ENCODE measurements around the gene PGM5. TPM values are rescaled to one million over a fixed set of nuclear protein-coding genes. Genes with fewer than 3 reads are reported as not detected.

Gene PGM5
- total and polyA plus RNA-seq, 2 experiments from 2014 or later = not detected

DNA sequence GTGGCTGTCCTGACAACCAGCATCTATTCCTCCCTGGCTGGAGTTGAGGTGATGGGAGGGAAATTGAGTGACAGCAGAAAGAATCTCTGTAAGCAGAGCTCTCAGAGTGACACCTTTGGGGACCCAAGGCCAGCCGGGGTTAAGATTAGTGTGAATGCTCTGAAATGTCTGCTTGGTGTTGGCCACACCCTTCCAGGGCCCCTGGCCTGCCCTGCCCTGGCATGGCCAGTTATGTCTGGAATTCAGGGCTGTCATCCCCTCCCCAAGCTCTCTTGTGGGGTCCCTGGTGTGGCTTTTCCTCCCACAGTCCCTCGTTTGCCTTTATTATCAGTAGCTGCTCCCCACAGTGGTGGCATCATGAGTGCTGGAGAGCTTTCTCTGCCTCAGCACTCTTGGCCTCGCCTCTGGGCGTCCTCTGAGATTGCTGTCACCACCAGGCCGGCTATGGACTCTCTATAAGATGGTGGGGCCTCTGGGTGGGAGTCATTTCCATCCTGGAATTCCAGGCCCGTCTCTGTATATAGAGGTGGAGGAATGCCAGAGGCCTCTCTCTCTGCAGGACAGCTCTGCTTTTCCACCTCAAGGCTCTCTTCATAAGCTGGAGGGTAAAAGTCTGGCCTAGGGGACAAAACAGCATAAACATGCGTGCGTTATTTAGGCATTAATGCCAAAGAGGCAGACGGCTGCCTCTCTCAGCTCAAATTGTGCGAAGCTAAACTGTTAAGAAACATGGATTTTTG is 180.6 kb downstream of the PGM5 start:
- Mint-ChIP-seq H3K27me3 (ENCODE audit: insufficient read depth, low read depth, poor library complexity) (peaks cover 3% of the 10 kb centered on the region), H3K27ac (no peak overlapping the region), H3K9me3 (no peaks in the 10 kb centered on the region), H3K36me3 (ENCODE audit: low read depth) (no peaks in the 10 kb centered on the region), H3K4me1 (no peaks in the 10 kb centered on the region), H3K4me3 (no peak overlapping the region)
- H3K4me3 ChIP-seq = no peak overlapping the region
- ATAC-seq (no peak), DNase-seq (ENCODE audit: low spot score) (no peak)
- TF ChIP-seq STAT1 (IDR thresholded peaks at IDR 0.05; ENCODE audit: unreplicated experiment) (no peak), NANOG (IDR thresholded peaks at IDR 0.05; ENCODE audit: borderline replicate concordance) (no peak), EZH2 (IDR thresholded peaks at IDR 0.05; ENCODE audit: low read depth, unreplicated experiment) (no peak), ZNF114 (CRISPR knock-in tag; IDR thresholded peaks at IDR 0.05) (no peak), EZH2phosphoT487 (IDR thresholded peaks at IDR 0.05; ENCODE audit: unreplicated experiment) (no peak), POLR2AphosphoS5 (IDR thresholded peaks at IDR 0.05; ENCODE audit: low read depth) (no peak), ZNF331 (CRISPR knock-in tag; IDR thresholded peaks at IDR 0.05; ENCODE audit: low read depth) (no peak), JUNB (IDR thresholded peaks at IDR 0.05; ENCODE audit: unreplicated experiment) (no peak), CREB1 (CRISPR knock-in tag; IDR thresholded peaks at IDR 0.05; ENCODE audit: low read depth) (no peak)
- TF ChIP-seq, protein P1, sequence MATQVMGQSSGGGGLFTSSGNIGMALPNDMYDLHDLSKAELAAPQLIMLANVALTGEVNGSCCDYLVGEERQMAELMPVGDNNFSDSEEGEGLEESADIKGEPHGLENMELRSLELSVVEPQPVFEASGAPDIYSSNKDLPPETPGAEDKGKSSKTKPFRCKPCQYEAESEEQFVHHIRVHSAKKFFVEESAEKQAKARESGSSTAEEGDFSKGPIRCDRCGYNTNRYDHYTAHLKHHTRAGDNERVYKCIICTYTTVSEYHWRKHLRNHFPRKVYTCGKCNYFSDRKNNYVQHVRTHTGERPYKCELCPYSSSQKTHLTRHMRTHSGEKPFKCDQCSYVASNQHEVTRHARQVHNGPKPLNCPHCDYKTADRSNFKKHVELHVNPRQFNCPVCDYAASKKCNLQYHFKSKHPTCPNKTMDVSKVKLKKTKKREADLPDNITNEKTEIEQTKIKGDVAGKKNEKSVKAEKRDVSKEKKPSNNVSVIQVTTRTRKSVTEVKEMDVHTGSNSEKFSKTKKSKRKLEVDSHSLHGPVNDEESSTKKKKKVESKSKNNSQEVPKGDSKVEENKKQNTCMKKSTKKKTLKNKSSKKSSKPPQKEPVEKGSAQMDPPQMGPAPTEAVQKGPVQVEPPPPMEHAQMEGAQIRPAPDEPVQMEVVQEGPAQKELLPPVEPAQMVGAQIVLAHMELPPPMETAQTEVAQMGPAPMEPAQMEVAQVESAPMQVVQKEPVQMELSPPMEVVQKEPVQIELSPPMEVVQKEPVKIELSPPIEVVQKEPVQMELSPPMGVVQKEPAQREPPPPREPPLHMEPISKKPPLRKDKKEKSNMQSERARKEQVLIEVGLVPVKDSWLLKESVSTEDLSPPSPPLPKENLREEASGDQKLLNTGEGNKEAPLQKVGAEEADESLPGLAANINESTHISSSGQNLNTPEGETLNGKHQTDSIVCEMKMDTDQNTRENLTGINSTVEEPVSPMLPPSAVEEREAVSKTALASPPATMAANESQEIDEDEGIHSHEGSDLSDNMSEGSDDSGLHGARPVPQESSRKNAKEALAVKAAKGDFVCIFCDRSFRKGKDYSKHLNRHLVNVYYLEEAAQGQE (IDR thresholded peaks at IDR 0.05; ENCODE audit: unreplicated experiment) = no peak
- TF ChIP-seq, protein P2, sequence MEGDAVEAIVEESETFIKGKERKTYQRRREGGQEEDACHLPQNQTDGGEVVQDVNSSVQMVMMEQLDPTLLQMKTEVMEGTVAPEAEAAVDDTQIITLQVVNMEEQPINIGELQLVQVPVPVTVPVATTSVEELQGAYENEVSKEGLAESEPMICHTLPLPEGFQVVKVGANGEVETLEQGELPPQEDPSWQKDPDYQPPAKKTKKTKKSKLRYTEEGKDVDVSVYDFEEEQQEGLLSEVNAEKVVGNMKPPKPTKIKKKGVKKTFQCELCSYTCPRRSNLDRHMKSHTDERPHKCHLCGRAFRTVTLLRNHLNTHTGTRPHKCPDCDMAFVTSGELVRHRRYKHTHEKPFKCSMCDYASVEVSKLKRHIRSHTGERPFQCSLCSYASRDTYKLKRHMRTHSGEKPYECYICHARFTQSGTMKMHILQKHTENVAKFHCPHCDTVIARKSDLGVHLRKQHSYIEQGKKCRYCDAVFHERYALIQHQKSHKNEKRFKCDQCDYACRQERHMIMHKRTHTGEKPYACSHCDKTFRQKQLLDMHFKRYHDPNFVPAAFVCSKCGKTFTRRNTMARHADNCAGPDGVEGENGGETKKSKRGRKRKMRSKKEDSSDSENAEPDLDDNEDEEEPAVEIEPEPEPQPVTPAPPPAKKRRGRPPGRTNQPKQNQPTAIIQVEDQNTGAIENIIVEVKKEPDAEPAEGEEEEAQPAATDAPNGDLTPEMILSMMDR (conservative IDR thresholded peaks at IDR 0.05; ENCODE audit: low read depth in 2 of 2) = no peak
- TF ChIP-seq, protein P3, sequence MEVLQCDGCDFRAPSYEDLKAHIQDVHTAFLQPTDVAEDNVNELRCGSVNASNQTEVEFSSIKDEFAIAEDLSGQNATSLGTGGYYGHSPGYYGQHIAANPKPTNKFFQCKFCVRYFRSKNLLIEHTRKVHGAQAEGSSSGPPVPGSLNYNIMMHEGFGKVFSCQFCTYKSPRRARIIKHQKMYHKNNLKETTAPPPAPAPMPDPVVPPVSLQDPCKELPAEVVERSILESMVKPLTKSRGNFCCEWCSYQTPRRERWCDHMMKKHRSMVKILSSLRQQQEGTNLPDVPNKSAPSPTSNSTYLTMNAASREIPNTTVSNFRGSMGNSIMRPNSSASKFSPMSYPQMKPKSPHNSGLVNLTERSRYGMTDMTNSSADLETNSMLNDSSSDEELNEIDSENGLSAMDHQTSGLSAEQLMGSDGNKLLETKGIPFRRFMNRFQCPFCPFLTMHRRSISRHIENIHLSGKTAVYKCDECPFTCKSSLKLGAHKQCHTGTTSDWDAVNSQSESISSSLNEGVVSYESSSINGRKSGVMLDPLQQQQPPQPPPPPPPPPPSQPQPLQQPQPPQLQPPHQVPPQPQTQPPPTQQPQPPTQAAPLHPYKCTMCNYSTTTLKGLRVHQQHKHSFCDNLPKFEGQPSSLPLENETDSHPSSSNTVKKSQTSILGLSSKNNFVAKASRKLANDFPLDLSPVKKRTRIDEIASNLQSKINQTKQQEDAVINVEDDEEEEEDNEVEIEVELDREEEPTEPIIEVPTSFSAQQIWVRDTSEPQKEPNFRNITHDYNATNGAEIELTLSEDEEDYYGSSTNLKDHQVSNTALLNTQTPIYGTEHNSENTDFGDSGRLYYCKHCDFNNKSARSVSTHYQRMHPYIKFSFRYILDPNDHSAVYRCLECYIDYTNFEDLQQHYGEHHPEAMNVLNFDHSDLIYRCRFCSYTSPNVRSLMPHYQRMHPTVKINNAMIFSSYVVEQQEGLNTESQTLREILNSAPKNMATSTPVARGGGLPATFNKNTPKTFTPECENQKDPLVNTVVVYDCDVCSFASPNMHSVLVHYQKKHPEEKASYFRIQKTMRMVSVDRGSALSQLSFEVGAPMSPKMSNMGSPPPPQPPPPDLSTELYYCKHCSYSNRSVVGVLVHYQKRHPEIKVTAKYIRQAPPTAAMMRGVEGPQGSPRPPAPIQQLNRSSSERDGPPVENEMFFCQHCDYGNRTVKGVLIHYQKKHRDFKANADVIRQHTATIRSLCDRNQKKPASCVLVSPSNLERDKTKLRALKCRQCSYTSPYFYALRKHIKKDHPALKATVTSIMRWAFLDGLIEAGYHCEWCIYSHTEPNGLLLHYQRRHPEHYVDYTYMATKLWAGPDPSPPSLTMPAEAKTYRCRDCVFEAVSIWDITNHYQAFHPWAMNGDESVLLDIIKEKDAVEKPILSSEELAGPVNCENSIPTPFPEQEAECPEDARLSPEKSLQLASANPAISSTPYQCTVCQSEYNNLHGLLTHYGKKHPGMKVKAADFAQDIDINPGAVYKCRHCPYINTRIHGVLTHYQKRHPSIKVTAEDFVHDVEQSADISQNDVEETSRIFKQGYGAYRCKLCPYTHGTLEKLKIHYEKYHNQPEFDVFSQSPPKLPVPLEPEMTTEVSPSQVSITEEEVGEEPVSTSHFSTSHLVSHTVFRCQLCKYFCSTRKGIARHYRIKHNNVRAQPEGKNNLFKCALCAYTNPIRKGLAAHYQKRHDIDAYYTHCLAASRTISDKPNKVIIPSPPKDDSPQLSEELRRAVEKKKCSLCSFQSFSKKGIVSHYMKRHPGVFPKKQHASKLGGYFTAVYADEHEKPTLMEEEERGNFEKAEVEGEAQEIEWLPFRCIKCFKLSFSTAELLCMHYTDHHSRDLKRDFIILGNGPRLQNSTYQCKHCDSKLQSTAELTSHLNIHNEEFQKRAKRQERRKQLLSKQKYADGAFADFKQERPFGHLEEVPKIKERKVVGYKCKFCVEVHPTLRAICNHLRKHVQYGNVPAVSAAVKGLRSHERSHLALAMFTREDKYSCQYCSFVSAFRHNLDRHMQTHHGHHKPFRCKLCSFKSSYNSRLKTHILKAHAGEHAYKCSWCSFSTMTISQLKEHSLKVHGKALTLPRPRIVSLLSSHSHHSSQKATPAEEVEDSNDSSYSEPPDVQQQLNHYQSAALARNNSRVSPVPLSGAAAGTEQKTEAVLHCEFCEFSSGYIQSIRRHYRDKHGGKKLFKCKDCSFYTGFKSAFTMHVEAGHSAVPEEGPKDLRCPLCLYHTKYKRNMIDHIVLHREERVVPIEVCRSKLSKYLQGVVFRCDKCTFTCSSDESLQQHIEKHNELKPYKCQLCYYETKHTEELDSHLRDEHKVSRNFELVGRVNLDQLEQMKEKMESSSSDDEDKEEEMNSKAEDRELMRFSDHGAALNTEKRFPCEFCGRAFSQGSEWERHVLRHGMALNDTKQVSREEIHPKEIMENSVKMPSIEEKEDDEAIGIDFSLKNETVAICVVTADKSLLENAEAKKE (CRISPR knock-in tag; IDR thresholded peaks at IDR 0.05) = no peak
- TF ChIP-seq, protein P4, sequence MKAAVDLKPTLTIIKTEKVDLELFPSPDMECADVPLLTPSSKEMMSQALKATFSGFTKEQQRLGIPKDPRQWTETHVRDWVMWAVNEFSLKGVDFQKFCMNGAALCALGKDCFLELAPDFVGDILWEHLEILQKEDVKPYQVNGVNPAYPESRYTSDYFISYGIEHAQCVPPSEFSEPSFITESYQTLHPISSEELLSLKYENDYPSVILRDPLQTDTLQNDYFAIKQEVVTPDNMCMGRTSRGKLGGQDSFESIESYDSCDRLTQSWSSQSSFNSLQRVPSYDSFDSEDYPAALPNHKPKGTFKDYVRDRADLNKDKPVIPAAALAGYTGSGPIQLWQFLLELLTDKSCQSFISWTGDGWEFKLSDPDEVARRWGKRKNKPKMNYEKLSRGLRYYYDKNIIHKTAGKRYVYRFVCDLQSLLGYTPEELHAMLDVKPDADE (IDR thresholded peaks at IDR 0.05) = no peak
- H3K4me1 ChIP-seq (ENCODE audit: insufficient read depth) = no peaks in the 10 kb centered on the region
- H2AFZ ChIP-seq = no peak overlapping the region
- H3K36me3 ChIP-seq (ENCODE audit: insufficient read depth) = no peaks in the 10 kb centered on the region
- no peak overlapping the region for H3K27ac ChIP-seq (ENCODE audit: low read depth)
- H3K4me2 ChIP-seq = no peak overlapping the region
- peaks cover 32% of the 10 kb centered on the region for H3K27me3 ChIP-seq (ENCODE audit: insufficient read depth)
- no peaks in the 10 kb centered on the region for H3K9me2 ChIP-seq (ENCODE audit: insufficient read depth)
- no peaks in the 10 kb centered on the region for H3F3A ChIP-seq (replicated peaks; ENCODE audit: low read depth)
- H4K20me1 ChIP-seq (replicated peaks; ENCODE audit: insufficient read depth) = no peaks in the 10 kb centered on the region; the same call in 1 of the 2 replicates
- no peaks in the 10 kb centered on the region for H3K79me2 ChIP-seq (replicated peaks; ENCODE audit: insufficient read depth)

All from GM23338 (cell line).